Measurements from ENCODE around the gene PLA2G7.

The PLA2G7 gene

DNA sequence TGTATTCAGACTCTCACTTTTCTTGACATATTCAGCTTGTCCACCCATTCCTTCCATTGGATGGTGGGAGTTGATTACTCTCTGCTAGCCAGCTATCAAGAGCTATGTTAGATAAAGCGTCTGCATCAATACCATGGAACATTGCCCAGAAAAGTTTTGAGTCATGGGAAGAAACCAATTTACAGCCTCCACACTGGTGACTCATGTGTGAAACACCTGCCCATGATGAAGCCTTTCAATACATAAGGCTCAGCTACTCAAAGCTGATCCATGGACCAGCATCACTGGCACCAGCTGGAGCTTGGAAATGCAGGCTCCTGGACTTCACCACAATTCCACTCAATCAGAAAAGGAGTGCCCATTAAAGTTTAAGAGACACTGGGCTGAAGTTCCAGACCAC lies 16.1 kb downstream of the PLA2G7 start:
- Histone ChIP-seq H4K20me1 (ENCODE audit: insufficient read depth, low read length) (no peaks in the 10 kb centered on the region), H3K4me2 (ENCODE audit: low read length) (no peak overlapping the region), H3K79me2 (ENCODE audit: low read length) (no peaks in the 10 kb centered on the region), H2AFZ (ENCODE audit: low read depth, low read length) (no peak overlapping the region), H3K36me3 (replicated peaks; ENCODE audit: low read depth, low read length) (no peaks in the 10 kb centered on the region), H3K27ac (ENCODE audit: low read length) (no peak overlapping the region), H3K9me3 (ENCODE audit: insufficient read depth, low read length) (no peaks in the 10 kb centered on the region), H3K4me1 (ENCODE audit: low read length) (peaks cover 7% of the 10 kb centered on the region), H3K4me3 (ENCODE audit: low read length) (no peak overlapping the region), H3K27me3 (ENCODE audit: low read depth, low read length) (peaks cover 24% of the 10 kb centered on the region), H3K9ac (ENCODE audit: low read length) (no peak overlapping the region)
- TF ChIP-seq EZH2phosphoT487 (IDR thresholded peaks at IDR 0.05; ENCODE audit: low read depth): no peak
- TF ChIP-seq, protein P1, sequence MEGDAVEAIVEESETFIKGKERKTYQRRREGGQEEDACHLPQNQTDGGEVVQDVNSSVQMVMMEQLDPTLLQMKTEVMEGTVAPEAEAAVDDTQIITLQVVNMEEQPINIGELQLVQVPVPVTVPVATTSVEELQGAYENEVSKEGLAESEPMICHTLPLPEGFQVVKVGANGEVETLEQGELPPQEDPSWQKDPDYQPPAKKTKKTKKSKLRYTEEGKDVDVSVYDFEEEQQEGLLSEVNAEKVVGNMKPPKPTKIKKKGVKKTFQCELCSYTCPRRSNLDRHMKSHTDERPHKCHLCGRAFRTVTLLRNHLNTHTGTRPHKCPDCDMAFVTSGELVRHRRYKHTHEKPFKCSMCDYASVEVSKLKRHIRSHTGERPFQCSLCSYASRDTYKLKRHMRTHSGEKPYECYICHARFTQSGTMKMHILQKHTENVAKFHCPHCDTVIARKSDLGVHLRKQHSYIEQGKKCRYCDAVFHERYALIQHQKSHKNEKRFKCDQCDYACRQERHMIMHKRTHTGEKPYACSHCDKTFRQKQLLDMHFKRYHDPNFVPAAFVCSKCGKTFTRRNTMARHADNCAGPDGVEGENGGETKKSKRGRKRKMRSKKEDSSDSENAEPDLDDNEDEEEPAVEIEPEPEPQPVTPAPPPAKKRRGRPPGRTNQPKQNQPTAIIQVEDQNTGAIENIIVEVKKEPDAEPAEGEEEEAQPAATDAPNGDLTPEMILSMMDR (IDR thresholded peaks at IDR 0.05; ENCODE audit: low read depth, low read length): no peak

DNA sequence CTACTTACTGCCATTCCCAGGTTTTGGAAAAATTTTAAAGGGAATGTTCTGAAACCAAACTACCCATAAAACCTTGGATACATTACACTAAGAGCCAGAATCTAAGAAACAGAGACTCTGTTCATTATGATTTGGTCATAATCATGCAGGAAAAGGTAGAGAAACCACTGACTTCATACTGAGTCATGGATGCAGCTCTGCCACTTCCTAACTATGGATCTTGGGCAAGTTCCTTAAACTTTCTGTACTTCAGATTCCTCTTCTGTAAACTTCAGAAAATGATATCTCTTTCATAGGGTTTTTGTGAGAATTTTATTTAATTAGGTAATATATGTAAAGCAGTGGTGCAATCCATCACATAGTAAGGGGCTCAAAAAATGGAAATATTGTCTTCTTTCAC lies 20.0 kb downstream of the PLA2G7 start:
- no peaks in the 10 kb centered on the region for H3K36me3 ChIP-seq (replicated peaks; ENCODE audit: low read depth, low read length)
- H3K9ac ChIP-seq (ENCODE audit: low read length): no peak overlapping the region
- 0 out of 2 replicates have a peak, but pooled peaks cover 3% of the 10 kb centered on the region for H3K27me3 ChIP-seq (ENCODE audit: low read depth, low read length)
- no peak overlapping the region for H2AFZ ChIP-seq (ENCODE audit: low read depth, low read length)
- no peak overlapping the region for H3K27ac ChIP-seq (ENCODE audit: low read length)
- H3K9me3 ChIP-seq (ENCODE audit: insufficient read depth, low read length): no peaks in the 10 kb centered on the region
- H3K4me1 ChIP-seq (ENCODE audit: low read length): peaks cover 7% of the 10 kb centered on the region
- no peak overlapping the region for H3K4me3 ChIP-seq (ENCODE audit: low read length)
- H4K20me1 ChIP-seq (ENCODE audit: insufficient read depth, low read length): no peaks in the 10 kb centered on the region
- H3K79me2 ChIP-seq (ENCODE audit: low read length): no peaks in the 10 kb centered on the region
- TF ChIP-seq, protein P1 (IDR thresholded peaks at IDR 0.05; ENCODE audit: low read depth, low read length): no peak
- no peak for TF ChIP-seq EZH2phosphoT487 (IDR thresholded peaks at IDR 0.05; ENCODE audit: low read depth)
- H3K4me2 ChIP-seq (ENCODE audit: low read length): no peak overlapping the region

DNA sequence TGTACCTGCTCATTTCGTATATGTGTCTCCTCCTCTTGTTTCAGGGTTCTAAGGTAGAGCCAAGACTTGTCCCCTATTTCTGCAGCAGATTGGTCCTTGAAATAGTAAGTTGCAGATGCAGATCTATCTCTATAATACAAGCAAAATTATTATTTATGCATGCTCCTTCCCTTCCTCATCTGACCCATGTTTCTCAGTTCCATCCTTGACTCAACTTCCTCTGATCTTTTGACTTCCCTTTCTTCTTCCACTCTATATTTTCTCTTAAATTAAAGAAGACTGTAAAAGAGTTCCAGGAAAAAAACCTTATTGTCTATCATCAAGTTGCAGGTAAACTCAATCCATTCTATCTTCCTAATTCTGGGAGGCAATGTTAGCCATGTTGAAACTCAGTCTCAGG lies 23.7 kb downstream of the PLA2G7 start:
- Histone ChIP-seq H3K27me3 (ENCODE audit: low read depth, low read length) (no peaks in the 10 kb centered on the region), H3K9me3 (ENCODE audit: insufficient read depth, low read length) (no peaks in the 10 kb centered on the region), H3K36me3 (replicated peaks; ENCODE audit: low read depth, low read length) (no peaks in the 10 kb centered on the region), H3K9ac (ENCODE audit: low read length) (no peak overlapping the region), H3K4me3 (ENCODE audit: low read length) (no peak overlapping the region), H4K20me1 (ENCODE audit: insufficient read depth, low read length) (no peaks in the 10 kb centered on the region), H3K27ac (ENCODE audit: low read length) (no peak overlapping the region), H3K79me2 (ENCODE audit: low read length) (no peaks in the 10 kb centered on the region), H2AFZ (ENCODE audit: low read depth, low read length) (no peak overlapping the region), H3K4me2 (ENCODE audit: low read length) (no peak overlapping the region), H3K4me1 (ENCODE audit: low read length) (peaks cover 3% of the 10 kb centered on the region)
- TF ChIP-seq EZH2phosphoT487 (IDR thresholded peaks at IDR 0.05; ENCODE audit: low read depth): no peak
- TF ChIP-seq, protein P1 (IDR thresholded peaks at IDR 0.05; ENCODE audit: low read depth, low read length): no peak

DNA sequence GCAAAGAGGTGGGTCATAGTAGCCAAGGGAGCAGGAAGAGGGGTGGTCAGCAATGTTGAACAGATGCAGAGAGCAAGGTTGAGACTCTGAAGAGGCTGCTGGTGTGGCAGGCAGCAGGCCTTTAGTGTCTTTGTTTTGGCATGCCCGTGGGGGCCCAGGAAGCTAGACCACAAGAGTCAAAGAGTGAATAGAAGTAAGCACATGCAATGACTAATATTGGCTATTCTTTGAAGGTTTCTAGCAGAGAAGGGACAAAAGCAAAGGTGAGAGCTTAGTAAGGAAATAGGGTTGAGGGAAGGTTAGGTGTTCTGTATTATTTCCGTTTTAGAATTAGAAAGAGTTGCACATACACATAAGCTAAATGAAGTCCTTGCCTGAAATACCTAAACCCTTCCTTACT lies 28.7 kb downstream of the PLA2G7 start:
- H3K27me3 ChIP-seq (ENCODE audit: low read depth, low read length): peaks cover 26% of the 10 kb centered on the region
- no peak overlapping the region for H3K4me3 ChIP-seq (ENCODE audit: low read length)
- H3K4me1 ChIP-seq (ENCODE audit: low read length): peaks cover 4% of the 10 kb centered on the region
- no peaks in the 10 kb centered on the region for H3K36me3 ChIP-seq (replicated peaks; ENCODE audit: low read depth, low read length)
- no peak overlapping the region for H2AFZ ChIP-seq (ENCODE audit: low read depth, low read length)
- no peaks in the 10 kb centered on the region for H3K79me2 ChIP-seq (ENCODE audit: low read length)
- H3K27ac ChIP-seq (ENCODE audit: low read length): no peak overlapping the region
- H4K20me1 ChIP-seq (ENCODE audit: insufficient read depth, low read length): no peaks in the 10 kb centered on the region
- no peaks in the 10 kb centered on the region for H3K9me3 ChIP-seq (ENCODE audit: insufficient read depth, low read length)
- H3K9ac ChIP-seq (ENCODE audit: low read length): no peak overlapping the region
- TF ChIP-seq EZH2phosphoT487 (IDR thresholded peaks at IDR 0.05; ENCODE audit: low read depth): no peak
- TF ChIP-seq, protein P1 (IDR thresholded peaks at IDR 0.05; ENCODE audit: low read depth, low read length): no peak
- no peak overlapping the region for H3K4me2 ChIP-seq (ENCODE audit: low read length)

Data from OCI-LY3 (cell line).